Left lobe of liver (tissue), 2 donors: ENCODE measurements around the gene ANKRD55. TPM values are rescaled to one million over a fixed set of nuclear protein-coding genes. Genes with fewer than 3 reads are reported as not detected.
"Not testable (repeated sequence)": the region's sequence is repeated elsewhere in the genome, so short reads cannot be mapped to it uniquely, and the experiment has no call there.

Experiments used
- ATAC-seq: fragments of 200-7000 bp; cut with Tn5 transposase; one replicate; pipeline ENCODE4 v1.9.1; 2020; ENCODE audit warnings: mild to moderate bottlenecking, moderate library complexity
- DNase-seq: peaks from one replicate; pipeline ENCODE4 v3.0.0-alpha.2; 2020; ENCODE audit warnings: low spot score
- total RNA-seq: library from RNA; stranded (reverse); gene quantifications from one replicate; pipeline ENCODE4 v1.2.1, GENCODE V29; 2021
- donor health status: DM: no; HTN: no; CAD: no; lungs with moderate emphysema.
- donor health status: DM: no; HTN: yes; CAD: no.

Gene ANKRD55
- total RNA-seq, 1 donor from 2014 or later = 0.75 TPM

DNA sequence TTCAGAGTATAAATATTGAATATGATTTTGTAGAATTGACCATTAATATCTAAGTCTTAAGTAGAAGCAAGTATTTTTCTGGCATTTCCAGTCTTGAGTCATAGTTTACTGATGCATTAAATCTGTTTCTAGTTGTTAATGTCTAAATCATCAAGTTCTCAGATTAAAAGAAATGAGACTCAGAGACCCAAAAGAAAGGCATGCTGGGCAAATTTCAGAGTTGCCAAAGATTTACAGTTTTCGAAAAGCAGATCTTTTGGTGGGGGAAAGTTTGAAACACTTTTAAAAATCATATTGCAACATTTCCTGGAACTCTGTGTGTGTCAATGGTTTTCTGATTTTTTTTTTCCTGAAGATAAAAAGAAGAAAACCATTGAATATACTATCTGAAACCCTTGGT, 60.9 kb downstream of the ANKRD55 start:
- ATAC-seq = no peak

DNA sequence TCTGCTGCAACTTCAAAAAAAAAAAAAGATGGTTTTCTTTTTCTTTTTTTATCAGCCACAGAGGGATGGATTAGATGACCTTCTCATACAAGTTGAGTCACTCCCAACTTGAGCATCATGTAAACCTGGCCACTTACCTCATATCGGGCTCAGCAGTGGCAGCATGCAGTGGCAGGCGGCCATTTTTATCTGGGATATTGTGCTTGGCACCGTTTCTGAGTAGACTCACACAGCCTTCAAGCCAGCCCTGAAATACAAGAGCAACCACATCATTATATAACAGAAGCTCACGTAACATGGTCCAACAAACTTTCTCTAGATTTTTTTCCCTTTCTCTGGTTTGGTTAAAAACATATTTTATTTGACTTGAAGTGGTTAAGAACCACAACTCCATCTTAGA, 62.6 kb downstream of the ANKRD55 start:
- DNase-seq = no peak
- ATAC-seq = no peak

More for the DNA sequence above, 60.9 kb downstream of the ANKRD55 start:
- no peak for DNase-seq

DNA sequence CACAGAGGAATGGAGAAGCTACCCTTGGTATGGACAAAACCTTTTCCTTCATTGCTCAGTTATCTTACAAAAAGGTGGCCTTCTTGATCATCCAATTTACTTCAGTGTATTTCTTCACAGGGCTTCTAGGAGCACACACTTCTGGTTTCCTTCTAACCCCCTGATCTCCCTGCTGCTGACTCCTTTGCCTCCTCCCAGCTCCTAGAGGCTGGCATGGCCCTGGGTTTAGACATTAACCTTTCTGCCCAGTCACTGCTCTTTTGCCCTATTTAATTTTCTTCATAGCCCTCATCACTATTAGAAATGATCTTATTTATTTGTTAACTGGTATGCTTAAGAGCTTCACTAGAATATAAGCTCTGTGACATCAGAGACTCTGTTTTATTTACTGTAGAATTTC, 63.2 kb downstream of the ANKRD55 start:
- no peak for ATAC-seq
- DNase-seq = no peak

DNA sequence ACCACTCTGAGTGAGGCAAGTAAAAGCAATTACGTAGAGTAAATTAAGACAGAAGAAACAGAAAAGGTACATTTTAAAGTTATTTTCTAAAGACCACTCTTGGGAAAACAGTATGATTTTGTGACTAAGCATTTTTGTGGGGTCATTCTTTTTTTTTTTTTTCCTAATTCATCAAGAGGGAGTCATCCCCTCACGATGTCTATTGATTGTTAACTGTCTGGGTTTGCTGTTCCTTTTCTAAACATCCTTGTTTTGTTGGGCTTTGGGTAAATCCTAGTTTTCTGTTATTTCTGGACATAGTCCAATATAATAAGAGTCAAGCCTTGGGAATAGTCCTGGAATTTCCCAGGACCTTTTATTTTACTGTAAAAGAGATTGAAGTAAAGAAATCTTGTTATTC, 63.8 kb downstream of the ANKRD55 start:
- DNase-seq (no peak), ATAC-seq (no peak)

DNA sequence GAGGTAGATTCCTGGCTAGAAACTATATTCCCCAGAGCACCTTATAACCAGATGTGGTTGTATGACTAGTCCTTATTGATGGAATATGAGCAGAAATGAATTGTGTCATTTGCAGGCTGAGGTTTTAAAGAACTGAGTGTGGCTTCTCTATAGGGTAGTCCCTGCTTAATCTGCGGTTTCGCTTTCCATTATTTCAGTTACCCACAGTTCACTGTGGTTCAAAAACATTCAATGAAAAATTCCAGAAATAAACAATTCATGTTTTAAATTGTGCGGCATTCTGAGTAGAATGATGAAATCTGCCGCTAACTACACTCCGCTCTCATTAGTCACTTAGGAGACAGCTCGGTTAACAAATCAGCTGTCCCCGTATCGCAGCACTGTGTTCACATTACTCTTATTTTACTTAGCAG, 65.1 kb downstream of the ANKRD55 start:
- ATAC-seq (no peak), DNase-seq (no peak)

DNA sequence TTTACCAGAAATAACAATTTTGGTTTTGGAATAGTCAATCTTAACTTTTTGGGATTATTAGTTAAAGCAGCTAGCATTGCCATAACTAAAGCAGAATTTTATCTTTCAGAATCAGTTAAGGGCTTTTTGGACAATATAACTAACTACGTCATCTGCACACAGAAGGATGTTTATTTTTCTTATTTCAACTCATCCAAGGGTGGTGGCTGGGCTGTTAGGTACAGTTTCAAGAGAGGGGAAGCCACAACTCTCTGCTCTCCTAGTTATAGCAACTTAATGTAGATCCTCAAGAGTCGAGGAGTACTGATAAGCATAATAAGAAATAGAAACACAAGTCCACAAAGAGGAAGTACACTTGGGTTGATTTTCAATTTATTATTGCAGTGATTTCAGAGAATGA, 65.6 kb downstream of the ANKRD55 start:
- no peak for ATAC-seq
- no peak for DNase-seq

DNA sequence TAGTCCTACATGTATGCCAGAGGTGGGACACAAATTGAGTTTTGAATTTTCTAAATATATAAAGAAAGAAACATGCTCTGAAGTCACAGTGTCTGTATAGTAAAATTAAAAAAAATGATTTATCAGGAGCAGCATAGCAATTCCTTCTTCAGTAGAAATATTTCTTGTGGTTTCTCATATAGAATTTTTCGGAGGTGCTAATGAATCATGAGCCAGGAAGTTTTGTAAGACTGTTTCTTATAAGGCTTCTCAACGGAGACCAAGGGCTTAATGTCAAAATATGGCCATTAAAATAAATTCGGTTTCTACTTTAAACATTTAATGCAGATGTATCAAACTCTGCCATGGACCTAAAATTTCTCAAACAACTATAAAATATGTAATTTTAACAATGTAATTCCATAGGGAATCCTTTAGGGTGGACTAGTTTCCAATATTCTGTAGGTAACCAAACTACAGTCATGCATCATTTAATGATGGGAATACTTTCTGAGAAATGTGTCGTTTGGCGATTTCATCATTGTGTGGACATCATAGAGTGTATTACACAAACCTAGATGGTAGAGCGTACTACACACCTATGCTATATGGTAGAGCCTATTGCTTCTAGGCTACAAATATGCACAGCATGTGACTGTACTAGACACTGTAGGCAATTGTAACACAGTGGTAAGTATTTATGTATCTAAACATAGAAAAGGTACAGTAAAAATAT, 66.3 kb downstream of the ANKRD55 start:
- DNase-seq = no peak
- no peak for ATAC-seq

DNA sequence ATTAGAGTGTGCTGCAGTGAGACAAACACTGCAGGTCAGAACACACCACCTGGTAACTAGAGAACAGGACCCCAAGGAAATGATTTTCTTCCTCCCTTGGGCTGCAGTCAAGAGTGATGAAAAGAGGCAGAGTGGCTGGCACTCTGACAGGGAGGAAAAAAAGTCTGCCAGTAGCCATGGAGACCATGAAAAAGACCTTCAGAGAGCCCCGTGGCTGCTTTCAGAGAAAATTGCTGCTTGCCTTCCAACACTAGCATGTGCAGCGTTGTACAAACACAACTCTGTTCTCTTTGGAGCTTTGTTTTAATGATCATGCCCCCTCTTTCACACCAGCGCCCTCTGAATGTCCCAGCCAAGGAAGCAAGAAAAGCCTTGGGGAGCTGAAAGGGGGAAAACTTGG, 68.8 kb downstream of the ANKRD55 start:
- no peak for DNase-seq
- no peak for ATAC-seq

DNA sequence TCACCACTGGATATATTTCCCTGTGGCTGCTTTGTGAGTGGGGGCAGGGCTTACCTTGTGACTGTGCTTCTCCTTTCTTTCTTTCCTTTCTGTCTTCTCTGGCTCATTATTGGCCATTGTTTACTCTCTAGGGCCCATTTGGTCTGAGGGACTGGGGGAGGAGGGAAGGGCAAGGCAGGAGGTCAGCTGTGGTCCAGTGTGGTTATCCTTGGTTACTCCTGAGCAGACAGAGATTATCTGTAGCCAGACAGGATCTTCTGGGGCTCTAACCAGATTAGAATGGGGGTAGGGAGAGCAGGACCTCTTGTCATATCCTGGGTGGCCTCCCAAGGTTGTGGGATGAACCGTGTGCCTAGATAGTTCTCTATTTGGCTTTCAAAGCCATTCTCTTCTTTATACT, 71.2 kb downstream of the ANKRD55 start:
- ATAC-seq (no peak), DNase-seq (no peak)

DNA sequence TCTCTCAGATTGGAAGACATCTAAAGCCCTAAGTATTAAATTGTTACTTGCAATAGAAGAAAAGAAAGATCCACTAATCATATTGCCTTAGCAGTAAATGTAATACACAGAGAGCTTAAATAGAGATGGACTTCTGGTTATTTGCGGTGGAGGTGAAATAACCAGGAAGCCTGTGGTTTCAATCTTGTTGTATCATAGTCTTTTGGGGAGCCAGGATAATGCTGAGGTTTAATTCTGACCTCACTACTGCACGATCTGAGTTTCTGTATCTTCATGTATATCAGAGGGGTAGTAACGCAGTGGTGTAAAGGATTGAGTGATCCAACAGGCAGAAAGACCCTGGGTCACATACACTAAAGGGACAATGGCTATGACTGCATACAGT, 71.7 kb downstream of the ANKRD55 start:
- ATAC-seq = no peak
- no peak for DNase-seq

DNA sequence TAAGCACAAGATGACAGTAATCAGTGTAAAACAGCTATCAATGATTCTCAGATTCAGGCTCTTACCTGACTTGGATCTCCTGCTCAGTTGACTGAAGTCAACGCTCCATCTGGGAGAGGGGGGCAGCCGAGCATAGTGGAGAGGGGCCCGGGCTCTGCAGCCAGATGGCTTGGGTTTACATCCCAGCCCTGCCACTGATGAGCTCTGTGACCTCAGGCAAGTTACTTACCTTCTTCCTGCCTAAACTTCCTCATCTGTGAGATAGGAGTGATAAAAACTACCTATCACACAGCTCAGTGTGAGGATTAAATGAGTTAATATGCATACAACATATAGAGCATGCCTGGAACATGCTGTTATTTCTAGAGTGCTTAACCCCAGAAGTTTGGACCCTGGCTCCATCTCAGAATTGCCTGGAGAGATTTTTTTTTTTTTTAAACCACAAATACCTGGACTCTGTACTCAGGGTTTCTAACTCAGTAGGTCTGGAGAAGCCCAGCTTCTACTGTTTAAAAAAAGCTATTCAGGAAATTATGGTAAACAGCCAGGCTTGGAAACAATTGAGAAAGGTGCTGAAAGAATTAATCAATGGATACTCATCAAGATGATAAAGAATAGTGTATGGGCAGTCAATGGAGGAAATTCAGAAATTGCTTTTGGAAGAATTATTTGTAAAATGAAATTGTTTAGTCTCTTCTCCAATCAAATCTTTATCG, 72.2 kb downstream of the ANKRD55 start:
- DNase-seq (no peak), ATAC-seq (peak; percentile 30)

DNA sequence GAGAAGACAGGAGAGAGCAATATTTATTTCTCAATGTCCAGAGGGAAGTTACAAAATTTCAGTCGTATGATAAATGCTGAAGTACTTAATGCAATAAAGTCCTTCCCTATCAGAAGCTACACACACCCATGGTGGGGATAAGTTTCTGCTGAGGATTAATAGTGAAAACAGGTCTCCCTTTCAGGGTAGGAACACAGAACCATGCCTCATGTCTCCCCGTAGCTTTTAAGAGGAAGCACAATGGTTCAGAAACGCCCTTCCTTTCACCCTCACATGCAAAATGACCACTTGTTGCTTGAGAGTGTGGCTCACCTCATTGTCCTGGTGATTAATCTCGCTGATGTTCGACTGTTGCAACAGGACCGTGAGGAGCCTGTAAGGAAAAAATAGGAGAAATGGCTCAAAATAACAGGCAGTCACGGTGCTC, 73.6 kb downstream of the ANKRD55 start:
- DNase-seq (no peak), ATAC-seq (peak; percentile 31)

DNA sequence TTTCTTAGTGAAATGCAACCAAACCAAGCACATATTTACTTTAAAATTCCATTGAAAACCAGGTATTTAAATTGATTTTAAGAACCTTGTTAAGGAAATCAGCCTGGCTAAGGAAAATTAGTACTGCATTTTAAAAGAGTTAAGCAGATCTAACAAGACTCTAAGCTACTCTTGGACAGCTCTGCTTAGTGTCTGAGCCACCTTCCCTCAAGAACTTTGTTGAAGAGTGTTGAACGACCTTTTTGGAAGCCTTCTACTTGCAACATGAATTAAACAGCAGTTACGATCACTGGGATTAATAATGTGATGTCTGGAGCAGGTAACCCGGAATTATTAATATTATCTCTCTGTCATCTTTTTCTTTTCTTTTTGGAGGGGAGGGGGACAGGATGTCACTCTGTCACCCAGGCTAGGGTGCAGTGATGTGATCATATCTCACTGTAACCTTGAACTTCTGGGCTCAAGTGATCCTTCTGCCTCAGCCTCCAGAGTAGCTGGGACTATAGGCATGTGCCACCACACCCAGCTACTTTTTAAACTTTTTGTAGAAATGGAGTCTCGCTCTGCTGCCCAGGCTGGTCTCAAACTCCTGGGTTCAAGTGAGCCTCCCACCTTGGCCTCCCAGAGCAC, 74.7 kb downstream of the ANKRD55 start:
- DNase-seq = no peak
- ATAC-seq = no peak

DNA sequence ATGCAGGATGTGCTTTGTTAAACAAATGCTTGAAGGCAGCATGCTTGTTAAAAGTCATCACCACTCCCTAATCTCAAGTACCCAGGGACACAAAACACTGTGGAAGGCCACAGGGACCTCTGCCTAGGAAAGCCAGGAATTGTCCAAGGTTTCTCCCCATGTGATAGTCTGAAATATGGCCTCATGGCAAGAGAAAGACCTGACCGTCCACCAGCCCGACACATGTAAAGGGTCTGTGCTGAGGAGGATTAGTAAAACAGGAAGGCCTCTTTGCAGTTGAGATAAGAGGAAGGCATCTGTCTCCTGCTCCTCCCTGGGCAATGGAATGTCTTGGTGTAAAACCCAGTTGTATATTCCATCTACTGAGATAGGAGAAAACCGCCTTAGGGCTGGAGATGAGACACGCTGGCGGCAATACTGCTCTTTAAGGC, 75.9 kb downstream of the ANKRD55 start:
- not testable (repeated sequence) for ATAC-seq, DNase-seq

DNA sequence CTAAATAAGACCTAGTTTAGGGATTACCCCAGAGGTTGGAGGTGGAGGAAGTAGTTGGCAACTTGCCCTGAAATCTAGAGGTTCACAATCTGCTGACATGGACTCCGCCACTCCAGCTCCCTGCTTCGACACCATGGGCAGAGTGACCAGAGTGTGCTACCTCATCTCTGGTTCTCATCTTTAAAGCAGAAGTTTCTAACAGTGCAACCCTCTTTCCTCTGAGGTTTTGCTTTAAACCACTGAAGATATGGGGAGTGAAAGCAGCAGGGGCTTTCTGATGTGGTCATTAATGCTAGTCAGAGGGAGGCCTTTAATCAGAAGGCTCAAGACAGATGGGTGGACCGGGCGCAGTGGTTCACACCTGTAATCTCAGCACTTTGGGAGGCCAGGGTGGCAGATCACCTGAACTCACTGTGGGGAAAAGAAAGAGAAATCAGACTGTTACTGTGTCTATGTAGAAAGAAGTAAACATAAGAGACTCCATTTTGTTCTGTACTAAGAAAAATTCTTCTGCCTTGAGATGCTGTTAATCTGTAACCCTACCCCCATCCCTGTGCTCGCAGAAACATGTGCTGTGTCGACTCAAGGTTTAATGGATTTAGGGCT, 76.4 kb downstream of the ANKRD55 start:
- ATAC-seq, DNase-seq: not testable (repeated sequence)

DNA sequence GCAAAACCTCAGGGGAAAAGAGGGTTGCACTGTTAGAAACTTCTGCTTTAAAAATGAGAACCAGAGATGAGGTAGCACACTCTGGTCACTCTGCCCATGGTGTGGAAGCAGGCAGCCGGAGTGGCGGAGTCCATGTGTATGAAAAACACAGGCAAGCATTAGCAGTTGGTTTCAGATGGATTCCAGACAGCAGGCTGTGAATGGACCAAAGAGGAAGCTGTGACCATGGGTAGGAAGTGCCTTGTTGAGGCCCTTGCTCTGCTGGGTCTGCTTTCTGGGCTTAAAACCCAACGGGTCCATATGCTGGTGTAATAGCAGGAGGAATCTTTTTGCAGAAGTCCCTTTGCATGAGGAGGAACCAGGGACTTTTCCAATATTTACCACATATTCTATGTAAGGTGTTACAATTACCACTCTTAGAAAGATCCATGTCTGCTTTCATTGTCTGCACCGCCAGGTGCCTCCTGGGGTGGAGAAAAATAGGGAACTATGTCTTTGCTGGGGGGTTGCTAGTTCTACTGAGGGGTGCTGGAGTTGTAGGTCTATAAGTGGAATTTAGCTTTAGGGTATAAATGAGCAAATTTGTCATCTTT, 77.0 kb downstream of the ANKRD55 start:
- peak; percentile 48 for ATAC-seq
- DNase-seq = no peak

DNA sequence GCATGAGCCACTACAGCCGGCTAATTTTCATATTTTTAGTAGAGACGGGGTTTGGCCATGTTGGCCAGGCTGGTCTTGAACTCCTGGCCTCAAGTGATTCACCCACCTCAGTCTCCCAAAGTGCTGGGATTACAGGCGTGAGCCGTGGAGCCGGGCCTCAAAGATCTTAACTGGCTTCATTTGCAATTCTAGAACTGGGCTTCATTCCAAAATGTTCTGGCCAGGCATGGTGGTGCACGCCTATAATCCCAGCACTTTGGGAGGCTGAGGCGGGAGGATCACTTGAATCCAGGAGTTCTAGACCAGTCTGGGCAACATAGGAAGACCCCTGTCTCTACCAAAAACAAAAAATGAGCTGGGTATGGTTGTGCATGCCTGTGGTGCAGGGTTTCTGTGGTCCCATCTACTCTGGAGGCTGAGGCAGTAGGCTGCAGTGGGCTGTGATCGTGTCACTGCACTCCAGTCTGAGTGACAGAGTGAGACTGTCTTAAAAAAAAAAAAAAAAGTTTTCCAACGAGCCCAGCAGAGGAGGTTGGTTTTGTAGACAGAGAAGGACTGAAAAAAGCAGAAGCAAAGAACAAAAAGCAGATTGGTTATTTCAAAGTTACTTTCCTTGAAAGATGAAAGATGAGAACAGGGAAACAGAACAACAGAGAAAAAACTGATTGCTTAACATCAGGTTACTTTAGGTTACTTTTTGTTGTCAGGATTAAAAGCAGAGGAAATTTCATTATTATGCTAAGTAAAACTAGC, 78.2 kb downstream of the ANKRD55 start:
- no peak for DNase-seq
- ATAC-seq = peak; percentile 23

DNA sequence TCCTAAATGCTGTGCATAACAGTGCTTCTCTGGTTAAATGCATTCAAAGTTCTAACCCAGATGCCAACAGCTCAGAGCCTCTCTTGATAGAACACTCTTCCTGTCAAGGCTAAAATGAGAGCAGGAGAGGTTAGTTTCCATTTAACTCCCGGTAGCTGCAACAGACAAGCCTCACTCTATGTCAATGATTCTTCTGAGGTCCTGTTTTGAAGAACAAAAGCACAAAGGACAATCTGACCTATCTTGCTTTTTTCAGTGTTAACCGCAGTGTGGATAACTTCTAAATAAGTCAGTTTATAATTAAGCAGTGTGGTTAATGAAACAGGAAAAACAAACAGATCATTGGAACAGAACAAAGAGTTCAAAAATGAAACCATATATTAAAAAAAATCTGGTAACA, 80.7 kb downstream of the ANKRD55 start:
- DNase-seq = no peak
- ATAC-seq = peak; percentile 65

DNA sequence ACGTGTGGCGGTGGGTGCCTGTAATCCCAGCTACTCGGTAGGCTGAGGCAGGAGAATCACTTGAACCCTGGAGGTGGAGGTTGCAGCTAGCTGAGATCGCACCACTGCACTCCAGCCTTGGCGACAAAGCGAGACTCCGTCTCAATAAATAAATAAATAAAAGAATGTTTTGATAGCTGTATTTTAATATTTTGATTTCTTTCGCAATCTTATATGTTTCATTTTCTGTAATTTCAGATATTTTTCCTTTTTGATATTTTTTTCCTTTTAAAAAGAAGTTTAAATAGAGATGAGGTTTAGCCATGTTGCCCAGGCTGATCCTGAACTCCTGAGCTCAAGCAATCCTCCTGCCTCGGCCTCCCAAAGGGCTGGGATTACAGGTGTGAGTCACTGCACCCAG, 82.4 kb downstream of the ANKRD55 start:
- not testable (repeated sequence) for DNase-seq, ATAC-seq

DNA sequence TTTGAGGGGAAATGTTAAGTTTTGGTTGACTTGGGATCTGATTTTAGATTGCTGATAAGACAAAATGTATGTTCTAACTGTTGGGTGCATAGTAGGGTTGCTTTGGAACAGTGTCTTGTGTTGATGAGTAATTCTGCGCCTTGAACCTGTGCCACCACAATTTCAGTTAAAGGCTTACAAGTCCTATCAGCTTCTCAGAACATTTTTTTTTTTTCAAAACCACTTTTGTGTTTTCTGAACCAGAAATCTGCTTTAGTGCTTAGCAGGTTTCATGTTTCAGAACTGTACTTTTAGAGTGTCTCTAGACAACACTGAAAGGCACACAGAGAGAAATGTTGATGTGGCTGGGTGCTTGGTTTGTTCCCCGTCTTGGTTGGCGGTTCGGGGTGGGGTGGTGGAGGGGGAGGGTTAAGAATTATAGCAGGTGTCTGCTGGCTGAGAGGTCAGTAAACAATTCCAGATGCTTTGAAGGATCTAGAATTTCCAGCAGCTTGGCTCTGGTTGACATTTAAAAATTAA, 84.6 kb downstream of the ANKRD55 start:
- no peak for DNase-seq
- ATAC-seq = no peak
